ENCODE measurements around the gene NELFA.

The NELFA gene

GRCh38 chr4:1939664-1940509 lies 68.9 kb downstream of the NELFA start:
- Histone ChIP-seq H3K4me1 (ENCODE audit: low read length) (no peaks in the 10 kb centered on the region), H2AFZ (ENCODE audit: low read depth, low read length) (no peak overlapping the region), H3K36me3 (replicated peaks; ENCODE audit: low read depth, low read length) (peaks cover 69% of the 10 kb centered on the region), H3K4me3 (ENCODE audit: low read length) (no peak overlapping the region), H3K4me2 (ENCODE audit: low read length) (no peak overlapping the region), H3K27ac (ENCODE audit: low read length) (no peak overlapping the region), H3K79me2 (ENCODE audit: low read length) (peaks cover 22% of the 10 kb centered on the region), H3K9ac (ENCODE audit: low read length) (no peak overlapping the region), H3K27me3 (ENCODE audit: low read depth, low read length) (no peaks in the 10 kb centered on the region), H3K9me3 (ENCODE audit: insufficient read depth, low read length) (no peaks in the 10 kb centered on the region), H4K20me1 (ENCODE audit: insufficient read depth, low read length) (no peaks in the 10 kb centered on the region)
- TF ChIP-seq CTCF (IDR thresholded peaks at IDR 0.05; ENCODE audit: low read depth, low read length) = no peak
- no peak for TF ChIP-seq EZH2phosphoT487 (IDR thresholded peaks at IDR 0.05; ENCODE audit: low read depth)

GRCh38 chr4:1938027-1938426 lies 70.7 kb downstream of the NELFA start:
- Histone ChIP-seq H3K27me3 (ENCODE audit: low read depth, low read length) (no peaks in the 10 kb centered on the region), H3K9me3 (ENCODE audit: insufficient read depth, low read length) (no peaks in the 10 kb centered on the region), H3K4me1 (ENCODE audit: low read length) (no peaks in the 10 kb centered on the region), H3K4me2 (ENCODE audit: low read length) (no peak overlapping the region), H4K20me1 (ENCODE audit: insufficient read depth, low read length) (no peaks in the 10 kb centered on the region), H3K4me3 (ENCODE audit: low read length) (no peak overlapping the region), H2AFZ (ENCODE audit: low read depth, low read length) (no peak overlapping the region), H3K9ac (ENCODE audit: low read length) (no peak overlapping the region), H3K27ac (ENCODE audit: low read length) (no peak overlapping the region), H3K36me3 (replicated peaks; ENCODE audit: low read depth, low read length) (peaks cover 63% of the 10 kb centered on the region), H3K79me2 (ENCODE audit: low read length) (peaks cover 12% of the 10 kb centered on the region)
- TF ChIP-seq EZH2phosphoT487 (IDR thresholded peaks at IDR 0.05; ENCODE audit: low read depth) (no peak), CTCF (IDR thresholded peaks at IDR 0.05; ENCODE audit: low read depth, low read length) (no peak)

- Histone ChIP-seq H3K4me1 (ENCODE audit: low read length) (no peaks in the 10 kb centered on the region), H3K27ac (ENCODE audit: low read length) (no peak overlapping the region), H3K9ac (ENCODE audit: low read length) (no peak overlapping the region), H3K4me3 (ENCODE audit: low read length) (no peak overlapping the region), H3K27me3 (ENCODE audit: low read depth, low read length) (no peaks in the 10 kb centered on the region), H4K20me1 (ENCODE audit: insufficient read depth, low read length) (no peaks in the 10 kb centered on the region), H3K9me3 (ENCODE audit: insufficient read depth, low read length) (no peaks in the 10 kb centered on the region), H3K4me2 (ENCODE audit: low read length) (no peak overlapping the region), H3K79me2 (ENCODE audit: low read length) (peaks cover 15% of the 10 kb centered on the region), H2AFZ (ENCODE audit: low read depth, low read length) (no peak overlapping the region), H3K36me3 (replicated peaks; ENCODE audit: low read depth, low read length) (peaks cover 63% of the 10 kb centered on the region)
- TF ChIP-seq CTCF (IDR thresholded peaks at IDR 0.05; ENCODE audit: low read depth, low read length) (no peak), EZH2phosphoT487 (IDR thresholded peaks at IDR 0.05; ENCODE audit: low read depth) (no peak)
Measured at GRCh38 chr4:1937550-1937949, 71.2 kb downstream of the NELFA start.

GRCh38 chr4:1933700-1934099 lies 75.1 kb downstream of the NELFA start:
- H3K4me3 ChIP-seq (ENCODE audit: low read length) = no peak overlapping the region
- H2AFZ ChIP-seq (ENCODE audit: low read depth, low read length) = no peak overlapping the region
- H3K79me2 ChIP-seq (ENCODE audit: low read length) = peaks cover 37% of the 10 kb centered on the region
- no peaks in the 10 kb centered on the region for H3K9me3 ChIP-seq (ENCODE audit: insufficient read depth, low read length)
- H3K27ac ChIP-seq (ENCODE audit: low read length) = no peak overlapping the region
- no peaks in the 10 kb centered on the region for H3K27me3 ChIP-seq (ENCODE audit: low read depth, low read length)
- H3K9ac ChIP-seq (ENCODE audit: low read length) = no peak overlapping the region
- H4K20me1 ChIP-seq (ENCODE audit: insufficient read depth, low read length) = no peaks in the 10 kb centered on the region
- H3K4me1 ChIP-seq (ENCODE audit: low read length) = no peaks in the 10 kb centered on the region
- no peak overlapping the region for H3K4me2 ChIP-seq (ENCODE audit: low read length)
- no peak for TF ChIP-seq CTCF (IDR thresholded peaks at IDR 0.05; ENCODE audit: low read depth, low read length)
- no peak for TF ChIP-seq EZH2phosphoT487 (IDR thresholded peaks at IDR 0.05; ENCODE audit: low read depth)
- peaks cover 52% of the 10 kb centered on the region for H3K36me3 ChIP-seq (replicated peaks; ENCODE audit: low read depth, low read length)

All from OCI-LY3 (cell line).